HepG2 (cell line): ENCODE data around the gene SYPL2. TPM values are rescaled to one million over a fixed set of nuclear protein-coding genes. Genes with fewer than 3 reads are reported as not detected.

ENCODE experiments used
- DRAP1 ChIP-seq: IDR thresholded peaks from 2 replicates; pipeline ENCODE4 v1.6.1; 2016; ENCODE audit warnings: missing genetic modification reagents, missing compliant biosample characterization
- KDM1A ChIP-seq: IDR thresholded peaks from 2 replicates; pipeline ENCODE4 v1.6.1; 2016; ENCODE audit warnings: missing compliant biosample characterization
- LRRFIP1 ChIP-seq: sonication (generic); formaldehyde crosslinking; conservative IDR thresholded peaks from 2 replicates; pipeline ENCODE4 v1.4.0; 2020; ENCODE audit warnings: missing genetic modification reagents
- MAZ ChIP-seq, 2 experiments: sonication (generic) in 1 of 2; formaldehyde crosslinking in 1 of 2; IDR thresholded peaks; 2 replicates each; pipeline versions ENCODE4 v1.5.0 to v1.6.1; 2012 to 2020; ENCODE audit warnings: low read depth in 2 of 2, mild to moderate bottlenecking in 2 of 2, borderline replicate concordance in 1 of 2, improper control_type of control experiment in 1 of 2, low read length in 1 of 2, missing genetic modification reagents in 1 of 2, moderate library complexity in 1 of 2
- POGK ChIP-seq: sonication (generic); formaldehyde crosslinking; conservative IDR thresholded peaks from 2 replicates; pipeline ENCODE4 v1.8.0; 2022; ENCODE audit warnings: mild to moderate bottlenecking, moderate library complexity, missing genetic modification reagents
- REL ChIP-seq: sonication (generic); formaldehyde crosslinking; conservative IDR thresholded peaks from 2 replicates; pipeline ENCODE4 v1.8.0; 2022; ENCODE audit warnings: mild to moderate bottlenecking, missing genetic modification reagents, moderate library complexity
- SRY ChIP-seq: sonication (generic); formaldehyde crosslinking; IDR thresholded peaks from 2 replicates; pipeline ENCODE4 v1.8.0; 2022; ENCODE audit warnings: mild to moderate bottlenecking, missing genetic modification reagents
- TFDP1 ChIP-seq: IDR thresholded peaks from 2 replicates; pipeline ENCODE4 v1.6.1; 2016; ENCODE audit warnings: missing compliant biosample characterization, missing genetic modification reagents, borderline replicate concordance
- ZNF318 ChIP-seq: sonication (generic); formaldehyde crosslinking; IDR thresholded peaks from 2 replicates; pipeline ENCODE4 v1.4.0; 2020; ENCODE audit warnings: mild to moderate bottlenecking, missing genetic modification reagents
- ZNF564 ChIP-seq: sonication (generic); formaldehyde crosslinking; IDR thresholded peaks from 2 replicates; pipeline ENCODE4 v1.8.1; 2023; ENCODE audit warnings: mild to moderate bottlenecking, missing genetic modification reagents
- ZNF672 ChIP-seq: sonication (generic); formaldehyde crosslinking; IDR thresholded peaks from 2 replicates; pipeline ENCODE4 v1.8.1; 2022; ENCODE audit warnings: missing genetic modification reagents
- ZNF891 ChIP-seq: sonication (generic); formaldehyde crosslinking; IDR thresholded peaks from 2 replicates; pipeline ENCODE4 v1.5.0; 2020; ENCODE audit warnings: mild to moderate bottlenecking, missing genetic modification reagents
- polyA plus RNA-seq, 8 experiments: library from polyadenylated mRNA; depleted of rRNA in 3 of 8; stranded (reverse) in 7 of 8; unstranded in 1 of 8; fragments of >200 nt; fragmentation: Illumina TruSeq in 4 of 8; extraction: Trizol in 4 of 8; gene quantifications; 2 replicates each; pipeline versions ENCODE4 v1.2.1 to v1.2.3, GENCODE V29; 2011 to 2016; ENCODE audit warnings: low read depth in 4 of 8, missing spikeins in 1 of 8, mixed read lengths in 1 of 8; ENCODE audit not compliant: insufficient read depth in 1 of 8
- total RNA-seq, 5 experiments: library from RNA; depleted of rRNA; stranded (reverse); fragments of >200 nt; fragmentation: Illumina TruSeq; extraction: Trizol; gene quantifications; 2 replicates each; pipeline ENCODE4 v1.2.3, GENCODE V29; 2016; ENCODE audit warnings: low read depth in 1 of 5

Gene SYPL2
- total and polyA plus RNA-seq, 2 of the 13 experiments (the other 11 are each of a cell fraction or from before 2014, with no cell fraction given): 0.17 to 0.24 TPM

GRCh38 chr1:109426281-109427170 is 39.8 kb upstream of the SYPL2 start, which contains the start of gene PSMA5 (continued):
- TF ChIP-seq ZNF318 (CRISPR knock-in tag) (no peak), ZNF891 (CRISPR knock-in tag) (peak; percentile 7; the same call in 1 of the 2 replicates), MAZ (IDR thresholded peaks at IDR 0.05; ENCODE audit: borderline replicate concordance, low read depth, low read length) (peak; percentile 8; the same call in 1 of the 2 replicates), MAZ (CRISPR knock-in tag; IDR thresholded peaks at IDR 0.05; ENCODE audit: low read depth) (peak; percentile 78), KDM1A (CRISPR knock-in tag) (no peak), REL (CRISPR knock-in tag) (0 out of 2 replicates have a peak, but pooled peaks have one; percentile 33), ZNF564 (no peak), ZNF672 (no peak), POGK (CRISPR knock-in tag) (peak; percentile 63; the same call in 1 of the 2 replicates), DRAP1 (CRISPR knock-in tag) (peak; percentile 84), TFDP1 (peak; percentile 89; the same call in 1 of the 2 replicates), LRRFIP1 (CRISPR knock-in tag) (no peak), SRY (CRISPR knock-in tag) (peak; percentile 40; the same call in 1 of the 2 replicates)
